HepG2 (cell line): ENCODE measurements around the gene CNIH4. TPM values are rescaled to one million over a fixed set of nuclear protein-coding genes. Genes with fewer than 3 reads are reported as not detected.

Experiments used
- ATAC-seq: fragments of 200-7000 bp; cut with Tn5 transposase; 3 replicates; pipeline ENCODE4 v1.9.1; 2020; ENCODE audit warnings: mild to moderate bottlenecking, moderate library complexity
- BruUV-seq: library from RNA; stranded (reverse); fragments of 400-500 nt; replicated peaks from 2 replicates; lab custom pipeline; 2021; lab: Mats Ljungman, UMichigan
- CTCF ChIA-PET: fragments of 300-600 bp; formaldehyde crosslinking; extraction: SDS; loops from one replicate; lab custom pipeline; 2021; ENCODE audit warnings: low total read pairs, inconsistent platforms, low intra/inter-chr PET ratio; lab: Yijun Ruan, JAX
- POLR2A ChIA-PET: fragments of 350-600 bp; sonication (Branson Sonifier 250); formaldehyde crosslinking; loops from one replicate; lab custom pipeline; 2020; ENCODE audit warnings: antibody characterized with exemption, inconsistent platforms; lab: Yijun Ruan, JAX
- DNase-seq: peaks from one replicate; pipeline ENCODE4 v3.0.0-alpha.2; 2015; ENCODE audit warnings: low spot score
- FAIRE-seq: peaks from 3 replicates; lab custom pipeline; 2011; peaks lifted over from hg19 to GRCh38; lab: Jason Lieb, UNC
- H2AFZ ChIP-seq: one replicate; pipeline ENCODE4 v1.6.1; 2011; ENCODE audit warnings: low read length, inconsistent platforms
- H3K27ac ChIP-seq: fragments of 300-600 bp; 3 replicates; pipeline ENCODE4 v1.8.0; 2011; ENCODE audit warnings: mixed run types, mild to moderate bottlenecking, mixed read lengths, low read length, inconsistent platforms; ENCODE audit not compliant: insufficient read depth; ENCODE audit errors: extremely low read length
- H3K27me3 ChIP-seq, 2 experiments: fragments of 200-600 bp in 1 of 2; 2 replicates in 1 of 2; 3 replicates in 1 of 2; pipeline versions ENCODE4 v1.6.0 to v1.8.0; 2011; ENCODE audit warnings: low read length in 2 of 2, mild to moderate bottlenecking in 2 of 2, moderate library complexity in 2 of 2, inconsistent platforms in 1 of 2; ENCODE audit not compliant: insufficient read depth in 2 of 2, control insufficient read depth in 1 of 2
- H3K36me3 ChIP-seq, 2 experiments: fragments of 200-600 bp in 1 of 2; replicated peaks in 1 of 2; 2 replicates in 1 of 2; 3 replicates in 1 of 2; pipeline versions ENCODE4 v1.5.1 to v1.8.0; 2011; ENCODE audit warnings: low read length in 2 of 2, inconsistent platforms in 1 of 2; ENCODE audit not compliant: insufficient read depth in 2 of 2, control insufficient read depth in 1 of 2
- H3K4me1 ChIP-seq: 2 replicates; pipeline ENCODE4 v1.5.1; 2012; ENCODE audit warnings: low read length, inconsistent platforms; ENCODE audit not compliant: insufficient read depth
- H3K4me2 ChIP-seq: 2 replicates; pipeline ENCODE4 v1.6.0; 2011; ENCODE audit warnings: low read depth, low read length, inconsistent platforms
- H3K4me3 ChIP-seq, 3 experiments: fragments of 200-600 bp in 1 of 3; sonication (generic), shearing (Covaris generic) in 1 of 3; replicated peaks in 1 of 3; 2 replicates each; pipeline ENCODE4 v1.5.1; 2011 to 2016; ENCODE audit warnings: low read length in 3 of 3, inconsistent platforms in 2 of 3, low read depth in 2 of 3, mild to moderate bottlenecking in 2 of 3, control low read depth in 1 of 3, mixed read lengths in 1 of 3; ENCODE audit not compliant: insufficient read depth in 1 of 3
- H3K79me2 ChIP-seq: one replicate; pipeline ENCODE4 v1.6.1; 2011; ENCODE audit warnings: low read length, inconsistent platforms; ENCODE audit not compliant: insufficient read depth
- H3K9ac ChIP-seq: 2 replicates; pipeline ENCODE4 v1.6.0; 2011; ENCODE audit warnings: mild to moderate bottlenecking, low read depth, low read length, inconsistent platforms; ENCODE audit not compliant: insufficient read depth
- H3K9me3 ChIP-seq: 2 replicates; pipeline ENCODE4 v1.5.1; 2012; ENCODE audit warnings: mild to moderate bottlenecking, low read length
- H4K20me1 ChIP-seq: 2 replicates; pipeline ENCODE4 v1.6.0; 2011; ENCODE audit warnings: inconsistent platforms, mild to moderate bottlenecking, low read length, moderate library complexity; ENCODE audit not compliant: insufficient read depth
- BRF2 ChIP-seq: sonication (generic); formaldehyde crosslinking; IDR thresholded peaks from 2 replicates; pipeline ENCODE4 v1.8.1; 2022; ENCODE audit warnings: mild to moderate bottlenecking, missing genetic modification reagents
- CENPX ChIP-seq: sonication (generic); formaldehyde crosslinking; IDR thresholded peaks from 2 replicates; pipeline ENCODE4 v1.9.0; 2021; ENCODE audit warnings: mild to moderate bottlenecking, missing genetic modification reagents, moderate library complexity
- KDM1A ChIP-seq: IDR thresholded peaks from 2 replicates; pipeline ENCODE4 v1.6.1; 2016; ENCODE audit warnings: missing compliant biosample characterization
- KDM2A ChIP-seq: sonication (generic); formaldehyde crosslinking; IDR thresholded peaks from 2 replicates; pipeline ENCODE4 v1.4.0; 2020; ENCODE audit warnings: low read depth, missing genetic modification reagents, borderline replicate concordance
- NPAS2 ChIP-seq: sonication (generic); formaldehyde crosslinking; IDR thresholded peaks from 2 replicates; pipeline ENCODE4 v1.8.0; 2022; ENCODE audit warnings: mild to moderate bottlenecking, missing genetic modification reagents, borderline replicate concordance
- PRMT3 ChIP-seq: sonication (generic); formaldehyde crosslinking; IDR thresholded peaks from 2 replicates; pipeline ENCODE4 v1.8.1; 2022; ENCODE audit warnings: low read depth, mild to moderate bottlenecking, moderate library complexity, missing genetic modification reagents, borderline replicate concordance
- TAF1 ChIP-seq: sonication (generic); formaldehyde crosslinking; IDR thresholded peaks from 2 replicates; pipeline ENCODE4 v1.4.0; 2020; ENCODE audit warnings: missing genetic modification reagents
- ZBTB4 ChIP-seq: sonication (generic); formaldehyde crosslinking; IDR thresholded peaks from 2 replicates; pipeline ENCODE4 v1.4.0; 2020; ENCODE audit warnings: missing genetic modification reagents, mild to moderate bottlenecking, borderline replicate concordance
- ZFP90 ChIP-seq: sonication (generic); formaldehyde crosslinking; IDR thresholded peaks from 2 replicates; pipeline ENCODE4 v1.8.0; 2022; ENCODE audit warnings: missing genetic modification reagents, mild to moderate bottlenecking, inconsistent platforms, borderline replicate concordance
- ZNF275 ChIP-seq: sonication (generic); formaldehyde crosslinking; IDR thresholded peaks from 2 replicates; pipeline ENCODE4 v1.8.0; 2022; ENCODE audit warnings: missing genetic modification reagents, mild to moderate bottlenecking, inconsistent platforms, borderline replicate concordance
- ZNF280D ChIP-seq: sonication (generic); formaldehyde crosslinking; IDR thresholded peaks from 2 replicates; pipeline ENCODE4 v1.5.1; 2020; ENCODE audit warnings: mild to moderate bottlenecking, missing genetic modification reagents
- ZNF770 ChIP-seq: sonication (generic); formaldehyde crosslinking; IDR thresholded peaks from 2 replicates; pipeline ENCODE4 v1.5.0; 2020; ENCODE audit warnings: mild to moderate bottlenecking, missing genetic modification reagents
- WGBS: methylation state at CpG from one replicate; pipeline ENCODE4 v1.1.6; 2017; ENCODE audit warnings: low lambda C conversion rate; 5-methylcytosine and 5-hydroxymethylcytosine counted together
- in situ Hi-C: cut with HindIII; loops from 2 replicates; pipeline ENCODE4 v1.10.0; 2017; ENCODE audit warnings: low pct_unique_long_range_greater_than_20kb; ENCODE audit not compliant: extremely low pct_ligation_motif_present
- intact Hi-C: fragments of 100-400 bp; cut with micrococcal nuclease; formaldehyde crosslinking; loops from one replicate; pipeline ENCODE4 v1.10.0; 2022; ENCODE audit not compliant: unreplicated experiment
- polyA plus RNA-seq, 8 experiments: library from polyadenylated mRNA; depleted of rRNA in 3 of 8; stranded (reverse) in 7 of 8; unstranded in 1 of 8; fragments of >200 nt; fragmentation: Illumina TruSeq in 4 of 8; extraction: Trizol in 4 of 8; gene quantifications; 2 replicates each; pipeline versions ENCODE4 v1.2.1 to v1.2.3, GENCODE V29; 2011 to 2016; ENCODE audit warnings: low read depth in 4 of 8, missing spikeins in 1 of 8, mixed read lengths in 1 of 8; ENCODE audit not compliant: insufficient read depth in 1 of 8
- total RNA-seq, 5 experiments: library from RNA; depleted of rRNA; stranded (reverse); fragments of >200 nt; fragmentation: Illumina TruSeq; extraction: Trizol; gene quantifications; 2 replicates each; pipeline ENCODE4 v1.2.3, GENCODE V29; 2016; ENCODE audit warnings: low read depth in 1 of 5

The CNIH4 gene
- total and polyA plus RNA-seq, 2 of the 13 experiments (the other 11 are each of a cell fraction or from before 2014, with no cell fraction given) = 51.8 to 52.9 TPM

GRCh38 chr1:224404916-224405603, 48.4 kb downstream of the CNIH4 start:
- BruUV-seq = no TSS peak
- TF ChIP-seq PRMT3 (CRISPR knock-in tag) (no peak), ZFP90 (CRISPR knock-in tag) (no peak), ZBTB4 (CRISPR knock-in tag) (no peak), ZNF770 (no peak), ZNF280D (CRISPR knock-in tag) (no peak), KDM2A (CRISPR knock-in tag) (no peak), BRF2 (CRISPR knock-in tag) (no peak), TAF1 (CRISPR knock-in tag) (no peak), ZNF275 (no peak), NPAS2 (no peak), CENPX (CRISPR knock-in tag) (no peak), KDM1A (CRISPR knock-in tag) (no peak)

More at GRCh38 chr1:224404916-224405603, 48.4 kb downstream of the CNIH4 start:
- no peak for ATAC-seq
- intact Hi-C loops (no loop called here), in situ Hi-C loops (no loop called here)
- Histone ChIP-seq H3K27ac (no peak overlapping the region), H3K4me3 (no peak overlapping the region), H2AFZ (no peak overlapping the region), H4K20me1 (no peaks in the 10 kb centered on the region), H3K27me3 (no peaks in the 10 kb centered on the region), H3K9ac (no peak overlapping the region), H3K9me3 (no peaks in the 10 kb centered on the region), H3K36me3 (peaks cover 7 to 55% of the 10 kb centered on the region in 2 experiments), H3K4me2 (no peak overlapping the region), H3K4me1 (no peaks in the 10 kb centered on the region), H3K79me2 (no peaks in the 10 kb centered on the region)
- ChIA-PET POLR2A (interaction anchor here (1.4 kb wide), 1 partner anchor 30 kb away, joined by 4 read pairs; the partner anchor contains the start of gene WDR26), CTCF (no interaction called here)
- no peak for DNase-seq
- WGBS = 95% methylated on average over 3 of the region's 3 CpGs
- FAIRE-seq = no peak
